Keratinocyte (primary cell): ENCODE results near the gene STEAP3. TPM values are rescaled to one million over a fixed set of nuclear protein-coding genes. Genes with fewer than 3 reads are reported as not detected.

Source experiments
- DNase-seq: peaks from one replicate; pipeline ENCODE4 v3.0.0-alpha.2; 2011; ENCODE audit warnings: low read depth, missing footprints, low spot score
- FAIRE-seq: peaks from 2 replicates; lab custom pipeline; 2011; peaks lifted over from hg19 to GRCh38; lab: Jason Lieb, UNC
- H2AFZ ChIP-seq: 2 replicates; pipeline ENCODE4 v1.6.0; 2012; ENCODE audit warnings: low read length, control low read depth, inconsistent platforms; ENCODE audit not compliant: control insufficient read depth
- H3K27ac ChIP-seq: 2 replicates; pipeline ENCODE4 v1.5.1; 2011; ENCODE audit warnings: low read length; ENCODE audit not compliant: control insufficient read depth, insufficient read depth
- H3K27me3 ChIP-seq: 3 replicates; pipeline ENCODE4 v1.6.0; 2011; ENCODE audit warnings: low read length; ENCODE audit not compliant: control insufficient read depth, insufficient read depth; ENCODE audit errors: extremely low read depth
- H3K36me3 ChIP-seq, 2 experiments: 2 replicates in 1 of 2; 3 replicates in 1 of 2; pipeline ENCODE4 v1.5.1; 2011; ENCODE audit warnings: low read length in 2 of 2, mild to moderate bottlenecking in 1 of 2; ENCODE audit not compliant: control insufficient read depth in 2 of 2, insufficient read depth in 2 of 2; ENCODE audit errors: extremely low read depth in 1 of 2
- H3K4me1 ChIP-seq: 3 replicates; pipeline ENCODE4 v1.5.1; 2011; ENCODE audit warnings: low read length; ENCODE audit not compliant: control insufficient read depth, insufficient read depth; ENCODE audit errors: extremely low read depth
- H3K4me2 ChIP-seq: 3 replicates; pipeline ENCODE4 v1.6.0; 2011; ENCODE audit warnings: low read depth, low read length; ENCODE audit not compliant: control insufficient read depth, insufficient read depth; ENCODE audit errors: extremely low read depth
- H3K4me3 ChIP-seq, 3 experiments: fragments of 200-600 bp in 1 of 3; sonication (generic) in 1 of 3; 2 replicates in 2 of 3; 3 replicates in 1 of 3; pipeline ENCODE4 v1.5.1; 2011 to 2016; ENCODE audit warnings: low read length in 3 of 3, mild to moderate bottlenecking in 3 of 3, control low read depth in 2 of 3, inconsistent platforms in 1 of 3, low read depth in 1 of 3, mixed read lengths in 1 of 3, mixed run types in 1 of 3, moderate library complexity in 1 of 3; ENCODE audit not compliant: control insufficient read depth in 2 of 3, insufficient read depth in 2 of 3; ENCODE audit errors: extremely low read depth in 1 of 3
- H3K79me2 ChIP-seq: 2 replicates; pipeline ENCODE4 v1.6.0; 2012; ENCODE audit warnings: low read length; ENCODE audit not compliant: control insufficient read depth, insufficient read depth
- H3K9ac ChIP-seq: 3 replicates; pipeline ENCODE4 v1.6.0; 2011; ENCODE audit warnings: low read length; ENCODE audit not compliant: control insufficient read depth, insufficient read depth; ENCODE audit errors: extremely low read depth
- H3K9me1 ChIP-seq: 3 replicates; pipeline ENCODE4 v1.6.0; 2011; ENCODE audit warnings: low read length; ENCODE audit not compliant: control insufficient read depth, insufficient read depth; ENCODE audit errors: extremely low read depth
- H3K9me3 ChIP-seq: 2 replicates; pipeline ENCODE4 v1.5.1; 2012; ENCODE audit warnings: low read depth, low read length; ENCODE audit not compliant: control insufficient read depth
- H4K20me1 ChIP-seq: 3 replicates; pipeline ENCODE4 v1.6.0; 2011; ENCODE audit warnings: low read length; ENCODE audit not compliant: control insufficient read depth, insufficient read depth; ENCODE audit errors: extremely low read depth
- EZH2 ChIP-seq: IDR thresholded peaks from one replicate; pipeline ENCODE4 v1.6.1; 2012; ENCODE audit warnings: inconsistent platforms, mild to moderate bottlenecking, low read length, moderate library complexity
- dilution Hi-C: fragments of 300-500 bp; cut with MboI; formaldehyde crosslinking; loops from one replicate; pipeline ENCODE4 v1.7.0; 2020; ENCODE audit warnings: low sequenced_read_pairs; ENCODE audit not compliant: extremely low pct_ligation_motif_present
- polyA plus RNA-seq, 5 experiments: library from polyadenylated mRNA; depleted of rRNA in 3 of 5; stranded (reverse) in 3 of 5; stranded (forward) in 1 of 5; unstranded in 1 of 5; fragments of >200 nt; gene quantifications; 1 replicate in 1 of 5; 2 replicates in 3 of 5; 3 replicates in 1 of 5; pipeline versions ENCODE4 v1.2.1 to v1.2.3, GENCODE V29; 2011 to 2012; ENCODE audit warnings: missing spikeins in 2 of 5, low read depth in 1 of 5, low replicate concordance in 1 of 5
- TF ChIP-seq, protein P1 (sequence below), 3 experiments: IDR thresholded peaks in 1 of 3; conservative IDR thresholded peaks in 1 of 3; optimal IDR thresholded peaks in 1 of 3; 2 replicates in 2 of 3; 3 replicates in 1 of 3; pipeline versions ENCODE3 to v1.5.1; 2011; ENCODE audit warnings: low read length in 3 of 3, mild to moderate bottlenecking in 3 of 3, moderate library complexity in 2 of 3, control low read depth in 1 of 3, inconsistent platforms in 1 of 3; ENCODE audit not compliant: insufficient read depth in 2 of 3; ENCODE audit errors: extremely low read depth in 1 of 3

Gene STEAP3
- polyA plus RNA-seq, 1 donor (not counting 4 experiments of a cell fraction or from before 2014, with no cell fraction given), result 19.9 TPM

- H3K4me3 ChIP-seq, result no peak overlapping the region
- no peaks in the 10 kb centered on the region for H4K20me1 ChIP-seq
- no peaks in the 10 kb centered on the region for H3K27me3 ChIP-seq
- no peak overlapping the region for H3K4me2 ChIP-seq
- H3K4me1 ChIP-seq, result no peaks in the 10 kb centered on the region
- dilution Hi-C loops, result no loop called here
- H2AFZ ChIP-seq, result no peak overlapping the region
- no peak overlapping the region for H3K9ac ChIP-seq
- DNase-seq (peak; percentile 15), FAIRE-seq (peak; percentile 48)
- no peaks in the 10 kb centered on the region for H3K9me1 ChIP-seq
- no peaks in the 10 kb centered on the region for H3K79me2 ChIP-seq
- no peaks in the 10 kb centered on the region for H3K36me3 ChIP-seq
- H3K27ac ChIP-seq, result no peak overlapping the region
- TF ChIP-seq, protein P1, sequence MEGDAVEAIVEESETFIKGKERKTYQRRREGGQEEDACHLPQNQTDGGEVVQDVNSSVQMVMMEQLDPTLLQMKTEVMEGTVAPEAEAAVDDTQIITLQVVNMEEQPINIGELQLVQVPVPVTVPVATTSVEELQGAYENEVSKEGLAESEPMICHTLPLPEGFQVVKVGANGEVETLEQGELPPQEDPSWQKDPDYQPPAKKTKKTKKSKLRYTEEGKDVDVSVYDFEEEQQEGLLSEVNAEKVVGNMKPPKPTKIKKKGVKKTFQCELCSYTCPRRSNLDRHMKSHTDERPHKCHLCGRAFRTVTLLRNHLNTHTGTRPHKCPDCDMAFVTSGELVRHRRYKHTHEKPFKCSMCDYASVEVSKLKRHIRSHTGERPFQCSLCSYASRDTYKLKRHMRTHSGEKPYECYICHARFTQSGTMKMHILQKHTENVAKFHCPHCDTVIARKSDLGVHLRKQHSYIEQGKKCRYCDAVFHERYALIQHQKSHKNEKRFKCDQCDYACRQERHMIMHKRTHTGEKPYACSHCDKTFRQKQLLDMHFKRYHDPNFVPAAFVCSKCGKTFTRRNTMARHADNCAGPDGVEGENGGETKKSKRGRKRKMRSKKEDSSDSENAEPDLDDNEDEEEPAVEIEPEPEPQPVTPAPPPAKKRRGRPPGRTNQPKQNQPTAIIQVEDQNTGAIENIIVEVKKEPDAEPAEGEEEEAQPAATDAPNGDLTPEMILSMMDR (optimal IDR thresholded peaks at IDR 0.05 in 1 of 3, IDR thresholded peaks at IDR 0.05 in 1 of 3, conservative IDR thresholded peaks at IDR 0.05 in 1 of 3; ENCODE audit: extremely low read depth in 1 of 3, insufficient read depth in 2 of 3, low read length in 3 of 3), result peak; percentile 70 to 95 (median 88)
- TF ChIP-seq EZH2, result no peak
- no peaks in the 10 kb centered on the region for H3K9me3 ChIP-seq
These were observed 67.4 kb downstream of the STEAP3 start for GRCh38 chr2:119290859-119291587.

- no peaks in the 10 kb centered on the region for H3K9me3 ChIP-seq
- dilution Hi-C loops, result no loop called here
- H3K79me2 ChIP-seq, result no peaks in the 10 kb centered on the region
- H3K36me3 ChIP-seq, result no peaks in the 10 kb centered on the region
- H3K27ac ChIP-seq, result no peak overlapping the region
- no peak for TF ChIP-seq EZH2
- TF ChIP-seq, protein P1 (optimal IDR thresholded peaks at IDR 0.05 in 1 of 3, IDR thresholded peaks at IDR 0.05 in 1 of 3, conservative IDR thresholded peaks at IDR 0.05 in 1 of 3; ENCODE audit: extremely low read depth in 1 of 3, insufficient read depth in 2 of 3, low read length in 3 of 3), result no peak
- no peak overlapping the region for H2AFZ ChIP-seq
- H3K27me3 ChIP-seq, result no peaks in the 10 kb centered on the region
- no peaks in the 10 kb centered on the region for H3K9me1 ChIP-seq
- FAIRE-seq (no peak), DNase-seq (no peak)
- H3K4me1 ChIP-seq, result no peaks in the 10 kb centered on the region
- H3K9ac ChIP-seq, result no peak overlapping the region
- no peak overlapping the region for H3K4me2 ChIP-seq
- H4K20me1 ChIP-seq, result no peaks in the 10 kb centered on the region
- H3K4me3 ChIP-seq, result no peak overlapping the region
These were observed 68.0 kb downstream of the STEAP3 start for GRCh38 chr2:119291588-119292167.
